Measurements from ENCODE around the gene TTC28. TPM values are rescaled to one million over a fixed set of nuclear protein-coding genes. Genes with fewer than 3 reads are reported as not detected.

The TTC28 gene
- total RNA-seq, 4 donors from 2014 or later, result 49.8 to 99.7 (median 79.7) TPM

- TF ChIP-seq POLR2A (IDR thresholded peaks at IDR 0.05) (no peak), CTCF (IDR thresholded peaks at IDR 0.05) (no peak)
- H3K4me3 ChIP-seq (replicated peaks in 1 of 3), result no peak overlapping the region
- DNase-seq, result no peak
- intact Hi-C loops (cut with DNase I), result no loop called here
- H3K36me3 ChIP-seq, result no peaks in the 10 kb centered on the region
- H3K9me3 ChIP-seq, result no peaks in the 10 kb centered on the region
- no peak overlapping the region for H3K27ac ChIP-seq
- peaks cover 0 to 7% of the 10 kb centered on the region in 2 donors for H3K4me1 ChIP-seq
- no peaks in the 10 kb centered on the region for H3K27me3 ChIP-seq
Observed at GRCh38 chr22:28341001-28341400, 338.6 kb downstream of the TTC28 start.

GRCh38 chr22:28333088-28333487 is 346.6 kb downstream of the TTC28 start:
- WGBS, 2 donors, result 24 to 30% methylated on average over 1 of the region's 1 CpG

GRCh38 chr22:28332410-28332809 is 347.2 kb downstream of the TTC28 start:
- TF ChIP-seq CTCF (IDR thresholded peaks at IDR 0.05), result no peak
- TF ChIP-seq POLR2A (IDR thresholded peaks at IDR 0.05), result no peak
- 12 to 24% methylated on average over 1 of the region's 1 CpG for WGBS, 2 donors
- no peak overlapping the region for H3K27ac ChIP-seq
- no peaks in the 10 kb centered on the region for H3K36me3 ChIP-seq
- no peaks in the 10 kb centered on the region for H3K9me3 ChIP-seq
- intact Hi-C loops (cut with DNase I), result no loop called here
- no peak overlapping the region for H3K4me3 ChIP-seq (replicated peaks in 1 of 3)
- no peak for DNase-seq
- peaks cover 23 to 27% of the 10 kb centered on the region in 2 donors for H3K4me1 ChIP-seq
- no peaks in the 10 kb centered on the region for H3K27me3 ChIP-seq

More at GRCh38 chr22:28333088-28333487, 346.6 kb downstream of the TTC28 start:
- DNase-seq, result no peak
- H3K27me3 ChIP-seq, result no peaks in the 10 kb centered on the region
- no peak for TF ChIP-seq POLR2A (IDR thresholded peaks at IDR 0.05)
- TF ChIP-seq CTCF (IDR thresholded peaks at IDR 0.05), result no peak
- H3K4me1 ChIP-seq, result peaks cover 23 to 27% of the 10 kb centered on the region in 2 donors
- no peak overlapping the region for H3K27ac ChIP-seq
- intact Hi-C loops (cut with DNase I), result no loop called here
- H3K9me3 ChIP-seq, result no peaks in the 10 kb centered on the region
- H3K36me3 ChIP-seq, result no peaks in the 10 kb centered on the region
- no peak overlapping the region for H3K4me3 ChIP-seq (replicated peaks in 1 of 3)

- peaks cover 23 to 27% of the 10 kb centered on the region in 2 donors for H3K4me1 ChIP-seq
- no peaks in the 10 kb centered on the region for H3K36me3 ChIP-seq
- no peak for TF ChIP-seq CTCF (IDR thresholded peaks at IDR 0.05)
- TF ChIP-seq POLR2A (IDR thresholded peaks at IDR 0.05), result no peak
- no peaks in the 10 kb centered on the region for H3K27me3 ChIP-seq
- DNase-seq, result no peak
- no peak overlapping the region for H3K4me3 ChIP-seq (replicated peaks in 1 of 3)
- no peak overlapping the region for H3K27ac ChIP-seq
- no peaks in the 10 kb centered on the region for H3K9me3 ChIP-seq
- intact Hi-C loops (cut with DNase I), result no loop called here
Observed at GRCh38 chr22:28331695-28332094, 347.9 kb downstream of the TTC28 start.

GRCh38 chr22:28329186-28330073 is 350.2 kb downstream of the TTC28 start:
- Histone ChIP-seq H3K27me3 (no peaks in the 10 kb centered on the region), H3K36me3 (no peaks in the 10 kb centered on the region), H3K4me1 (peaks cover 23 to 27% of the 10 kb centered on the region in 2 donors), H3K4me3 (replicated peaks in 1 of 3) (no peak overlapping the region), H3K27ac (no peak overlapping the region), H3K9me3 (no peaks in the 10 kb centered on the region)
- intact Hi-C loops (cut with DNase I), result no loop called here
- TF ChIP-seq CTCF (IDR thresholded peaks at IDR 0.05) (no peak), POLR2A (IDR thresholded peaks at IDR 0.05) (no peak)
- no peak for DNase-seq
- 68 to 77% methylated on average over 3 of the region's 3 CpGs for WGBS, 2 donors

All from thyroid gland (tissue), 4 donors.